ENCODE results near the gene TMX4.

Gene TMX4

GRCh38 chr20:7938058-7938457 lies 81.5 kb downstream of the TMX4 start (continued):
- TF ChIP-seq ZBTB48 (tag by site-specific recombination; IDR thresholded peaks at IDR 0.05) = no peak
- no peak for TF ChIP-seq BCL11A (tag by site-specific recombination; IDR thresholded peaks at IDR 0.05; ENCODE audit: low read depth)
- no peak for TF ChIP-seq ZNF621 (tag by site-specific recombination; IDR thresholded peaks at IDR 0.05)
- TF ChIP-seq ZNF169 (tag by site-specific recombination; IDR thresholded peaks at IDR 0.05) = no peak
- TF ChIP-seq MYNN (tag by site-specific recombination; IDR thresholded peaks at IDR 0.05; ENCODE audit: borderline replicate concordance) = no peak
- TF ChIP-seq, protein P1, sequence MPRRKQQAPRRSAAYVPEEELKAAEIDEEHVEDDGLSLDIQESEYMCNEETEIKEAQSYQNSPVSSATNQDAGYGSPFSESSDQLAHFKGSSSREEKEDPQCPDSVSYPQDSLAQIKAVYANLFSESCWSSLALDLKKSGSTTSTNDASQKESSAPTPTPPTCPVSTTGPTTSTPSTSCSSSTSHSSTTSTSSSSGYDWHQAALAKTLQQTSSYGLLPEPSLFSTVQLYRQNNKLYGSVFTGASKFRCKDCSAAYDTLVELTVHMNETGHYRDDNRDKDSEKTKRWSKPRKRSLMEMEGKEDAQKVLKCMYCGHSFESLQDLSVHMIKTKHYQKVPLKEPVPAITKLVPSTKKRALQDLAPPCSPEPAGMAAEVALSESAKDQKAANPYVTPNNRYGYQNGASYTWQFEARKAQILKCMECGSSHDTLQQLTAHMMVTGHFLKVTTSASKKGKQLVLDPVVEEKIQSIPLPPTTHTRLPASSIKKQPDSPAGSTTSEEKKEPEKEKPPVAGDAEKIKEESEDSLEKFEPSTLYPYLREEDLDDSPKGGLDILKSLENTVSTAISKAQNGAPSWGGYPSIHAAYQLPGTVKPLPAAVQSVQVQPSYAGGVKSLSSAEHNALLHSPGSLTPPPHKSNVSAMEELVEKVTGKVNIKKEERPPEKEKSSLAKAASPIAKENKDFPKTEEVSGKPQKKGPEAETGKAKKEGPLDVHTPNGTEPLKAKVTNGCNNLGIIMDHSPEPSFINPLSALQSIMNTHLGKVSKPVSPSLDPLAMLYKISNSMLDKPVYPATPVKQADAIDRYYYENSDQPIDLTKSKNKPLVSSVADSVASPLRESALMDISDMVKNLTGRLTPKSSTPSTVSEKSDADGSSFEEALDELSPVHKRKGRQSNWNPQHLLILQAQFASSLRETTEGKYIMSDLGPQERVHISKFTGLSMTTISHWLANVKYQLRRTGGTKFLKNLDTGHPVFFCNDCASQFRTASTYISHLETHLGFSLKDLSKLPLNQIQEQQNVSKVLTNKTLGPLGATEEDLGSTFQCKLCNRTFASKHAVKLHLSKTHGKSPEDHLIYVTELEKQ (tag by site-specific recombination; IDR thresholded peaks at IDR 0.05; ENCODE audit: borderline replicate concordance) = no peak

DNA sequence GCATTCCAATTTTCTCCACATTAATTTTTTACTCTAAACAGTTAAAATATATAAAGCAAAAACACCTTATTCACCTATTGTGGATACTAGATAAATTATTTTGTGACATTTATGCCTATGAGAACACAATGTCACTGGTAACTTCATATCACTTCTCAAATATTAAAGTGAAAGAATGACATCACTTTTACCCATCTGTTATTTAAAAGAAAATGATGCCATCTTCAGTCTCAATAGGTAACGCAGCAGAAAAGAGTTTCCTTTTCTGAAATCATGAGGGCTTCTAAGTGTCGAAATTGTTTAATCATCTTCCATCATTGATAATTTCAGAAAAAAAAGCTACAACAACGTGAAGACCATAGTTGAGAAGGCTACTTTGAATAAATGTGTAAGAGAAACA lies 82.2 kb downstream of the TMX4 start:
- Histone ChIP-seq H3K27ac (ENCODE audit: extremely low read depth, low read depth, low read length) (no peak overlapping the region), H3K36me3 (ENCODE audit: control insufficient read depth in 2 of 2, insufficient read depth in 1 of 2, low read length in 2 of 2) (no peaks in the 10 kb centered on the region), H3K4me1 (ENCODE audit: control insufficient read depth, insufficient read depth, low read length) (no peaks in the 10 kb centered on the region), H3K4me3 (ENCODE audit: low read depth, low read length) (no peak overlapping the region), H3K9me3 (ENCODE audit: control insufficient read depth, insufficient read depth, low read depth, low read length) (no peaks in the 10 kb centered on the region)
- TF ChIP-seq, protein P2, sequence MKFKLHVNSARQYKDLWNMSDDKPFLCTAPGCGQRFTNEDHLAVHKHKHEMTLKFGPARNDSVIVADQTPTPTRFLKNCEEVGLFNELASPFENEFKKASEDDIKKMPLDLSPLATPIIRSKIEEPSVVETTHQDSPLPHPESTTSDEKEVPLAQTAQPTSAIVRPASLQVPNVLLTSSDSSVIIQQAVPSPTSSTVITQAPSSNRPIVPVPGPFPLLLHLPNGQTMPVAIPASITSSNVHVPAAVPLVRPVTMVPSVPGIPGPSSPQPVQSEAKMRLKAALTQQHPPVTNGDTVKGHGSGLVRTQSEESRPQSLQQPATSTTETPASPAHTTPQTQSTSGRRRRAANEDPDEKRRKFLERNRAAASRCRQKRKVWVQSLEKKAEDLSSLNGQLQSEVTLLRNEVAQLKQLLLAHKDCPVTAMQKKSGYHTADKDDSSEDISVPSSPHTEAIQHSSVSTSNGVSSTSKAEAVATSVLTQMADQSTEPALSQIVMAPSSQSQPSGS (tag by site-specific recombination; IDR thresholded peaks at IDR 0.05; ENCODE audit: low read depth) = peak; percentile 50; the same call in 1 of the 2 replicates
- no peak for TF ChIP-seq MZF1 (tag by site-specific recombination; IDR thresholded peaks at IDR 0.05; ENCODE audit: borderline replicate concordance)
- no peak for TF ChIP-seq ZNF777 (tag by site-specific recombination; IDR thresholded peaks at IDR 0.05; ENCODE audit: borderline replicate concordance)
- CTCF ChIA-PET = interaction anchor here (0.6 to 6.1 kb wide), 18 partner anchors 8 to 1302 kb away, joined by 3 to 115 read pairs (median 4); no protein-coding TSS in a partner anchor
- POLR2A ChIA-PET = no interaction called here

DNA sequence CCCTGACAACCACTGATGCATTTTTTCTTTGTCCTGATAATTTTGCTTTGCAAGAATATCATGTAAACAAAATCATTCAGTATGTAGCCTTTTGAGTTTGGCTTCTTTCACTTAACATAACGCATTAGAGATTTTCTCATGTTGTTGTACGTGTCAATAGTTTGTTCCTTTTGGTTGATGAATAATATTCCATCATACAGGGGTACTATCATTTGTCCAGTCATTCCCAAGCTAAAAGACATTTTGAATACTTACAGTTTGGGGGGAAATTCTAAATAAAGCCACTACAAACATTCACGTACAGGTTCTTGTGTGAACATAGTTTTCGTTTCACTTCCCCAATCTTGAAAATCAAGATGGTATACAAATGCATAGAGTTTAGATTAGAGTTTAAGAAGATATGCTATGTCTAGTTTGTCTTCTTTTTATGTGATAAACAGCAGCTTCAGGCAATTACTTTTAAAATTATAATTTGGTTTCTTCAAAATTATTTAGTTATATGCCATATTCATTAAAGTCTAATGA lies 84.5 kb downstream of the TMX4 start:
- TF ChIP-seq, protein P3, sequence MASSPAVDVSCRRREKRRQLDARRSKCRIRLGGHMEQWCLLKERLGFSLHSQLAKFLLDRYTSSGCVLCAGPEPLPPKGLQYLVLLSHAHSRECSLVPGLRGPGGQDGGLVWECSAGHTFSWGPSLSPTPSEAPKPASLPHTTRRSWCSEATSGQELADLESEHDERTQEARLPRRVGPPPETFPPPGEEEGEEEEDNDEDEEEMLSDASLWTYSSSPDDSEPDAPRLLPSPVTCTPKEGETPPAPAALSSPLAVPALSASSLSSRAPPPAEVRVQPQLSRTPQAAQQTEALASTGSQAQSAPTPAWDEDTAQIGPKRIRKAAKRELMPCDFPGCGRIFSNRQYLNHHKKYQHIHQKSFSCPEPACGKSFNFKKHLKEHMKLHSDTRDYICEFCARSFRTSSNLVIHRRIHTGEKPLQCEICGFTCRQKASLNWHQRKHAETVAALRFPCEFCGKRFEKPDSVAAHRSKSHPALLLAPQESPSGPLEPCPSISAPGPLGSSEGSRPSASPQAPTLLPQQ (tag by site-specific recombination; IDR thresholded peaks at IDR 0.05) = no peak
- TF ChIP-seq PRDM2 (tag by site-specific recombination; IDR thresholded peaks at IDR 0.05; ENCODE audit: borderline replicate concordance) (no peak), ZNF223 (tag by site-specific recombination; IDR thresholded peaks at IDR 0.05) (no peak)
- Histone ChIP-seq H3K9me3 (ENCODE audit: control insufficient read depth, insufficient read depth, low read depth, low read length) (no peaks in the 10 kb centered on the region), H3K36me3 (ENCODE audit: control insufficient read depth in 2 of 2, insufficient read depth in 1 of 2, low read length in 2 of 2) (no peaks in the 10 kb centered on the region), H3K27ac (ENCODE audit: extremely low read depth, low read depth, low read length) (no peak overlapping the region), H3K4me1 (ENCODE audit: control insufficient read depth, insufficient read depth, low read length) (no peaks in the 10 kb centered on the region), H3K4me3 (ENCODE audit: low read depth, low read length) (no peak overlapping the region)
- ChIA-PET POLR2A (no interaction called here), CTCF (interaction anchor here (0.9 to 6.1 kb wide), 3 partner anchors 43 to 786 kb away, joined by 3 to 115 read pairs (median 6); no protein-coding TSS in a partner anchor)

All from HEK293 (cell line).